ENCODE data around the gene HOXA6.
A peak's percentile ranks its signal among the peaks of the same experiment; 100 is the strongest.

Gene HOXA6

GRCh38 chr7:27187475-27188385 lies 40.2 kb upstream of the HOXA6 start:
- Mint-ChIP-seq H3K27ac (peak overlapping the region; percentile 51), H3K4me1 (peaks cover 35 to 58% of the 10 kb centered on the region in 2 donors), H3K36me3 (peaks cover 9 to 12% of the 10 kb centered on the region in 2 donors), H3K4me3 (peak overlapping the region; percentile 80 to 81), H3K27me3 (peaks cover 80 to 89% of the 10 kb centered on the region in 2 donors), H3K9me3 (no peaks in the 10 kb centered on the region)
- DNase-seq (no peak), ATAC-seq (replicated peaks) (no peak)

GRCh38 chr7:27186668-27187474 lies 39.3 kb upstream of the HOXA6 start:
- Mint-ChIP-seq H3K36me3 (peaks cover 9 to 12% of the 10 kb centered on the region in 2 donors), H3K4me3 (no peak overlapping the region), H3K27me3 (peaks cover 74 to 89% of the 10 kb centered on the region in 2 donors), H3K4me1 (peaks cover 33 to 53% of the 10 kb centered on the region in 2 donors), H3K27ac (peak overlapping the region; percentile 9), H3K9me3 (no peaks in the 10 kb centered on the region)
- DNase-seq (no peak), ATAC-seq (replicated peaks) (no peak)

GRCh38 chr7:27185854-27186667 lies 38.5 kb upstream of the HOXA6 start:
- Mint-ChIP-seq H3K27ac (peak overlapping the region; percentile 98), H3K9me3 (no peaks in the 10 kb centered on the region), H3K4me3 (peak overlapping the region; percentile 54 to 75), H3K4me1 (peaks cover 33 to 45% of the 10 kb centered on the region in 2 donors), H3K36me3 (peaks cover 9 to 10% of the 10 kb centered on the region in 2 donors), H3K27me3 (peaks cover 66 to 89% of the 10 kb centered on the region in 2 donors)
- DNase-seq, result no peak
- ATAC-seq (replicated peaks), result no peak

- Mint-ChIP-seq H3K36me3 (peaks cover 9 to 10% of the 10 kb centered on the region in 2 donors), H3K4me3 (peak within 1 kb of the TSS; percentile 75 to 76), H3K4me1 (peaks cover 35 to 48% of the 10 kb centered on the region in 2 donors), H3K27me3 (peaks cover 63 to 88% of the 10 kb centered on the region in 2 donors), H3K27ac (peak within 1 kb of the TSS; percentile 98), H3K9me3 (no peaks in the 10 kb centered on the region)
- ATAC-seq (replicated peaks) (no peak), DNase-seq (no peak)
Observed at GRCh38 chr7:27185013-27185853, 37.7 kb upstream of the HOXA6 start, which contains the start of gene HOXA11. HOXA11 (minus strand) TSS chr7:27185232; CDS start chr7:27185144, 88 bp downstream.

- peak overlapping the region; percentile 75 to 76 for H3K4me3 Mint-ChIP-seq
- DNase-seq (no peak), ATAC-seq (replicated peaks) (no peak)
- H3K4me1 Mint-ChIP-seq, result peaks cover 34 to 51% of the 10 kb centered on the region in 2 donors
- H3K9me3 Mint-ChIP-seq, result no peaks in the 10 kb centered on the region
- H3K36me3 Mint-ChIP-seq, result peaks cover 6 to 10% of the 10 kb centered on the region in 2 donors
- peaks cover 63 to 88% of the 10 kb centered on the region in 2 donors for H3K27me3 Mint-ChIP-seq
- peak overlapping the region; percentile 98 for H3K27ac Mint-ChIP-seq
Observed at GRCh38 chr7:27184337-27185012, 36.9 kb upstream of the HOXA6 start.

- Mint-ChIP-seq H3K27me3 (peaks cover 62 to 88% of the 10 kb centered on the region in 2 donors), H3K36me3 (peaks cover 6 to 10% of the 10 kb centered on the region in 2 donors), H3K4me1 (peaks cover 31 to 47% of the 10 kb centered on the region in 2 donors), H3K9me3 (no peaks in the 10 kb centered on the region), H3K4me3 (peak overlapping the region; percentile 75 to 76), H3K27ac (peak overlapping the region; percentile 83)
- DNase-seq (no peak), ATAC-seq (replicated peaks) (no peak)
Observed at GRCh38 chr7:27183682-27184336, 36.2 kb upstream of the HOXA6 start.

- Mint-ChIP-seq H3K36me3 (peaks cover 6 to 10% of the 10 kb centered on the region in 2 donors), H3K27me3 (peaks cover 58 to 88% of the 10 kb centered on the region in 2 donors), H3K27ac (peak overlapping the region; percentile 52), H3K4me3 (peak overlapping the region in 1 of 2 donors; percentile 19), H3K9me3 (no peaks in the 10 kb centered on the region), H3K4me1 (peaks cover 23 to 40% of the 10 kb centered on the region in 2 donors)
- ATAC-seq (replicated peaks) (no peak), DNase-seq (no peak)
Observed at GRCh38 chr7:27182861-27183681, 35.5 kb upstream of the HOXA6 start.

GRCh38 chr7:27182285-27182841 lies 34.8 kb upstream of the HOXA6 start:
- H3K9me3 Mint-ChIP-seq, result no peaks in the 10 kb centered on the region
- no peak for ATAC-seq (replicated peaks)
- peaks cover 57 to 88% of the 10 kb centered on the region in 2 donors for H3K27me3 Mint-ChIP-seq
- peaks cover 19 to 35% of the 10 kb centered on the region in 2 donors for H3K4me1 Mint-ChIP-seq
- no peak for DNase-seq
- H3K36me3 Mint-ChIP-seq, result peaks cover 6 to 10% of the 10 kb centered on the region in 2 donors
- H3K4me3 Mint-ChIP-seq, result no peak overlapping the region
- H3K27ac Mint-ChIP-seq, result no peak overlapping the region

- ATAC-seq (replicated peaks), result no peak
- H3K27me3 Mint-ChIP-seq, result peaks cover 58 to 89% of the 10 kb centered on the region in 2 donors
Observed at GRCh38 chr7:27181795-27182275, 34.3 kb upstream of the HOXA6 start.

GRCh38 chr7:27180431-27181420 lies 33.2 kb upstream of the HOXA6 start:
- H3K27ac Mint-ChIP-seq, result no peak overlapping the region
- no peaks in the 10 kb centered on the region for H3K9me3 Mint-ChIP-seq
- peak overlapping the region in 1 of 2 donors; percentile 51 for H3K4me3 Mint-ChIP-seq
- peaks cover under 1 to 6% of the 10 kb centered on the region in 2 donors for H3K36me3 Mint-ChIP-seq
- DNase-seq (no peak), ATAC-seq (replicated peaks) (no peak)
- peaks cover 58 to 90% of the 10 kb centered on the region in 2 donors for H3K27me3 Mint-ChIP-seq
- H3K4me1 Mint-ChIP-seq, result peaks cover 12 to 27% of the 10 kb centered on the region in 2 donors

More at GRCh38 chr7:27181795-27182275, 34.3 kb upstream of the HOXA6 start:
- Mint-ChIP-seq H3K4me1 (peaks cover 17 to 35% of the 10 kb centered on the region in 2 donors), H3K36me3 (peaks cover 6 to 10% of the 10 kb centered on the region in 2 donors), H3K4me3 (no peak overlapping the region), H3K27ac (no peak overlapping the region), H3K9me3 (no peaks in the 10 kb centered on the region)
- no peak for DNase-seq

Data from stimulated activated naive B cell treated with anti-CD40 and anti-IgM and Interleukin-4, amounts not matched to agents 10 μg/mL and 1 μg/mL and 100 μg/mL, for 72 hours (primary cell).